BJ (cell line): ENCODE data around the gene SCYGR4. TPM values are rescaled to one million over a fixed set of nuclear protein-coding genes. Genes with fewer than 3 reads are reported as not detected.
A peak's percentile ranks its signal among the peaks of the same experiment; 100 is the strongest.

Experiments used
- CTCF ChIA-PET: fragments of 350-600 bp; formaldehyde crosslinking; extraction: SDS; loops from one replicate; lab custom pipeline; 2021; ENCODE audit warnings: antibody characterized with exemption, inconsistent platforms; lab: Yijun Ruan, JAX
- POLR2A ChIA-PET: fragments of 300-600 bp; sonication (Branson Sonifier 250); formaldehyde crosslinking; extraction: SDS; loops from one replicate; lab custom pipeline; 2021; ENCODE audit warnings: antibody characterized with exemption; lab: Charles Lee
- DNase-seq: peaks from one replicate; pipeline ENCODE4 v3.0.0-alpha.2; 2011; ENCODE audit warnings: low read depth
- H3K27me3 ChIP-seq: 2 replicates; pipeline ENCODE4 v1.6.0; 2011; ENCODE audit warnings: low read length; ENCODE audit not compliant: control insufficient read depth, insufficient read depth
- H3K36me3 ChIP-seq: 2 replicates; pipeline ENCODE4 v1.5.1; 2011; ENCODE audit warnings: low read length; ENCODE audit not compliant: control insufficient read depth, insufficient read depth
- H3K4me3 ChIP-seq: 2 replicates; pipeline ENCODE4 v1.5.1; 2011; ENCODE audit warnings: low read depth, mild to moderate bottlenecking, control low read depth, low read length
- polyA plus RNA-seq: library from polyadenylated mRNA; depleted of rRNA; stranded (reverse); fragments of >200 nt; gene quantifications from 2 replicates; pipeline ENCODE4 v1.2.3, GENCODE V29; 2011
- TF ChIP-seq, protein P1 (sequence below): IDR thresholded peaks from 2 replicates; pipeline ENCODE4 v1.5.1; 2011; ENCODE audit warnings: low read depth, mild to moderate bottlenecking, control low read depth, inconsistent platforms, low read length, moderate library complexity; ENCODE audit not compliant: insufficient read depth

The SCYGR4 gene
- polyA plus RNA-seq, 1 experiment: not detected

GRCh38 chr2:227616631-227617030 lies 667 bp upstream of the SCYGR4 start:
- POLR2A ChIA-PET: no interaction called here

DNA sequence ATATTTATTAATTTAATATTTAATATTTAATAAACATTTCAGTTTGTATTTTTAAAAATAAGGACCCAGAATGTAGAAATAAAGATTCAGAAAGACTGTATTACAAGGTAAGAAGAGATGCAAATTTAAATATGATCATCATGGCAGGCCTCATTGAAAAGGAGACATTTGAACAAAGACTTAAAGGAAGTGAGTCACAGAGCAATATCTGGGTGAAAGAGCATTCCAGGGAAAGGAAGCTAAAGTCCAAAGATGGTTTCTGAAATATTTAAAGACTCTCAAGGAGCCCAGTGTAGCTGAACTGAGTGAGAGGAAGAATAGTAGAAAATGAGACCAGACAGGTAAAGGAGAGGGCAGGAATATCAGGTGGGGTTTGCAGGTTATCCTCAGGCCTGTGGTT lies 5.9 kb downstream of the SCYGR4 start:
- ChIA-PET CTCF (no interaction called here), POLR2A (no interaction called here)
- TF ChIP-seq, protein P1, sequence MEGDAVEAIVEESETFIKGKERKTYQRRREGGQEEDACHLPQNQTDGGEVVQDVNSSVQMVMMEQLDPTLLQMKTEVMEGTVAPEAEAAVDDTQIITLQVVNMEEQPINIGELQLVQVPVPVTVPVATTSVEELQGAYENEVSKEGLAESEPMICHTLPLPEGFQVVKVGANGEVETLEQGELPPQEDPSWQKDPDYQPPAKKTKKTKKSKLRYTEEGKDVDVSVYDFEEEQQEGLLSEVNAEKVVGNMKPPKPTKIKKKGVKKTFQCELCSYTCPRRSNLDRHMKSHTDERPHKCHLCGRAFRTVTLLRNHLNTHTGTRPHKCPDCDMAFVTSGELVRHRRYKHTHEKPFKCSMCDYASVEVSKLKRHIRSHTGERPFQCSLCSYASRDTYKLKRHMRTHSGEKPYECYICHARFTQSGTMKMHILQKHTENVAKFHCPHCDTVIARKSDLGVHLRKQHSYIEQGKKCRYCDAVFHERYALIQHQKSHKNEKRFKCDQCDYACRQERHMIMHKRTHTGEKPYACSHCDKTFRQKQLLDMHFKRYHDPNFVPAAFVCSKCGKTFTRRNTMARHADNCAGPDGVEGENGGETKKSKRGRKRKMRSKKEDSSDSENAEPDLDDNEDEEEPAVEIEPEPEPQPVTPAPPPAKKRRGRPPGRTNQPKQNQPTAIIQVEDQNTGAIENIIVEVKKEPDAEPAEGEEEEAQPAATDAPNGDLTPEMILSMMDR: no peak
- Histone ChIP-seq H3K36me3 (no peaks in the 10 kb centered on the region), H3K4me3 (no peak overlapping the region), H3K27me3 (no peaks in the 10 kb centered on the region)
- peak; percentile 19 for DNase-seq

More at GRCh38 chr2:227616631-227617030, 667 bp upstream of the SCYGR4 start:
- no peak for DNase-seq
- H3K36me3 ChIP-seq: no peaks in the 10 kb centered on the region
- H3K4me3 ChIP-seq: no peak overlapping the region
- CTCF ChIA-PET: no interaction called here
- TF ChIP-seq, protein P1: no peak
- H3K27me3 ChIP-seq: no peaks in the 10 kb centered on the region

DNA sequence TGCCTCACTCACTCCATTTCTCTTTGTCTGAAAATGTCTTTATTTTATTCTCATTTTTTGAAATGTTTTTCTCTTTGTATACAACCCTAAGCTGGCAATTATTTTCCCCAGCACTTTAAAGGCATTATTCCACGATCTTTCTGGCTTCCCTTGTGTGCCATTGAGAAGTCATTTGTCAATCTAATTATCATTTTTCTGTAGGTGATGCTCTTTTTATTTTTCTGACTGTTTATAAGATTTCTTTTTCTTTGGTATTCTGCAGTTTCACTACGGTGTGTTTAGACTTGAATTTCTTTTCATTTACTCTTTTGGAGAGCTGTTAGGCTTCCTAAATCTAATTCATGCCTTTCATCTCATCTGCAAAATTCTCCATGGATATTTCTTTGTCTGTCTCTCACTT lies 8.1 kb downstream of the SCYGR4 start:
- no peak for DNase-seq
- TF ChIP-seq, protein P1: no peak
- Histone ChIP-seq H3K36me3 (no peaks in the 10 kb centered on the region), H3K27me3 (0 out of 2 replicates have a peak, but pooled peaks cover 1% of the 10 kb centered on the region), H3K4me3 (no peak overlapping the region)
- ChIA-PET POLR2A (no interaction called here), CTCF (no interaction called here)

GRCh38 chr2:227626580-227627151 lies 9.4 kb downstream of the SCYGR4 start:
- POLR2A ChIA-PET: no interaction called here

DNA sequence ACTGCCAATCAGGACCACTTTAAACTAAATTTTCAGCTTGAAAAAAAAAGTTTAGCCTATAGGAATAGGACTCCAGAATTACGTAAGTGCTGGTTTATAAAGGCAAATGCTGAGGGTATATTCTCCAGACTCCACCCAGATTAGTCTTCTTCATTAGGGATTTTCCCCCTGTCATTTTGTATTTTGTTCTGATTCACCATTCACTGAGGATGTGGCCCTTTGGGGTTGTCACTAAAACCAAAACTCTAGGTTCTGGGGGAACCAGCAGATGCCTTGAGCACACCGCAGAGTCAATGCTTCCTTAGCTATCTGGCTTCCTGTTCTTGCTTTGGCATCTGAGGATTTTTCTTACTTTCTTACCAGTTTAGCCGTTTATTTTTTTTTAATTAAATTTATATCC lies 10.5 kb downstream of the SCYGR4 start:
- DNase-seq: no peak
- ChIA-PET CTCF (no interaction called here), POLR2A (no interaction called here)
- TF ChIP-seq, protein P1: no peak
- 0 out of 2 replicates have a peak, but pooled peaks cover 1% of the 10 kb centered on the region for H3K27me3 ChIP-seq
- no peaks in the 10 kb centered on the region for H3K36me3 ChIP-seq
- no peak overlapping the region for H3K4me3 ChIP-seq

More at GRCh38 chr2:227626580-227627151, 9.4 kb downstream of the SCYGR4 start:
- 0 out of 2 replicates have a peak, but pooled peaks cover 1% of the 10 kb centered on the region for H3K27me3 ChIP-seq
- no peaks in the 10 kb centered on the region for H3K36me3 ChIP-seq
- TF ChIP-seq, protein P1: no peak
- H3K4me3 ChIP-seq: no peak overlapping the region
- CTCF ChIA-PET: no interaction called here
- no peak for DNase-seq
